GM12865 (cell line): ENCODE data around the gene ZFAND3.

Source experiments
- DNase-seq: peaks from one replicate; pipeline ENCODE4 v3.0.0; 2010; ENCODE audit warnings: low read depth
- H3K4me3 ChIP-seq: 2 replicates; pipeline ENCODE4 v1.5.1; 2011; ENCODE audit warnings: mild to moderate bottlenecking, low read depth, low read length, control low read depth
- CTCF ChIP-seq: IDR thresholded peaks from 2 replicates; pipeline ENCODE4 v1.5.1; 2011; ENCODE audit warnings: low read length, control low read depth, low read depth, inconsistent platforms; ENCODE audit not compliant: insufficient read depth; ENCODE audit errors: missing control alignments

ZFAND3 gene

GRCh38 chr6:38179794-38180430 is 360.4 kb downstream of the ZFAND3 start:
- no peak for TF ChIP-seq CTCF
- DNase-seq = no peak
- H3K4me3 ChIP-seq = no peak overlapping the region

GRCh38 chr6:38180586-38180985 is 361.1 kb downstream of the ZFAND3 start:
- DNase-seq = no peak
- no peak for TF ChIP-seq CTCF

GRCh38 chr6:38182426-38182825 is 362.9 kb downstream of the ZFAND3 start:
- TF ChIP-seq CTCF = no peak
- no peak for DNase-seq
- H3K4me3 ChIP-seq = no peak overlapping the region

More at GRCh38 chr6:38180586-38180985, 361.1 kb downstream of the ZFAND3 start:
- H3K4me3 ChIP-seq = no peak overlapping the region

GRCh38 chr6:38183856-38184584 is 364.5 kb downstream of the ZFAND3 start:
- DNase-seq = no peak
- TF ChIP-seq CTCF = no peak
- no peak overlapping the region for H3K4me3 ChIP-seq

GRCh38 chr6:38184585-38185080 is 365.1 kb downstream of the ZFAND3 start:
- TF ChIP-seq CTCF = no peak

GRCh38 chr6:38185244-38185643 is 365.7 kb downstream of the ZFAND3 start:
- no peak for TF ChIP-seq CTCF
- H3K4me3 ChIP-seq = no peak overlapping the region
- no peak for DNase-seq

More at GRCh38 chr6:38184585-38185080, 365.1 kb downstream of the ZFAND3 start:
- H3K4me3 ChIP-seq = no peak overlapping the region
- no peak for DNase-seq
